Dermis microvascular lymphatic vessel endothelial cell (primary cell): ENCODE data around the gene TMEM161B. TPM values are rescaled to one million over a fixed set of nuclear protein-coding genes. Genes with fewer than 3 reads are reported as not detected.
A peak's percentile ranks its signal among the peaks of the same experiment; 100 is the strongest.
"Not testable (repeated sequence)": the region's sequence is repeated elsewhere in the genome, so short reads cannot be mapped to it uniquely, and the experiment has no call there.

ENCODE experiments used
- DNase-seq, 2 donors: peaks; one replicate each; pipeline versions ENCODE4 v3.0.0 to v3.0.0-alpha.2; 2010; ENCODE audit warnings: low read depth in 2 of 2
- total RNA-seq: library from RNA; depleted of rRNA; stranded (reverse); fragments of >200 nt; gene quantifications from 2 replicates; pipeline ENCODE4 v1.2.1, GENCODE V29; 2014

The TMEM161B gene
- total RNA-seq, result 6.4 and 7.6 TPM in 2 replicates

DNA sequence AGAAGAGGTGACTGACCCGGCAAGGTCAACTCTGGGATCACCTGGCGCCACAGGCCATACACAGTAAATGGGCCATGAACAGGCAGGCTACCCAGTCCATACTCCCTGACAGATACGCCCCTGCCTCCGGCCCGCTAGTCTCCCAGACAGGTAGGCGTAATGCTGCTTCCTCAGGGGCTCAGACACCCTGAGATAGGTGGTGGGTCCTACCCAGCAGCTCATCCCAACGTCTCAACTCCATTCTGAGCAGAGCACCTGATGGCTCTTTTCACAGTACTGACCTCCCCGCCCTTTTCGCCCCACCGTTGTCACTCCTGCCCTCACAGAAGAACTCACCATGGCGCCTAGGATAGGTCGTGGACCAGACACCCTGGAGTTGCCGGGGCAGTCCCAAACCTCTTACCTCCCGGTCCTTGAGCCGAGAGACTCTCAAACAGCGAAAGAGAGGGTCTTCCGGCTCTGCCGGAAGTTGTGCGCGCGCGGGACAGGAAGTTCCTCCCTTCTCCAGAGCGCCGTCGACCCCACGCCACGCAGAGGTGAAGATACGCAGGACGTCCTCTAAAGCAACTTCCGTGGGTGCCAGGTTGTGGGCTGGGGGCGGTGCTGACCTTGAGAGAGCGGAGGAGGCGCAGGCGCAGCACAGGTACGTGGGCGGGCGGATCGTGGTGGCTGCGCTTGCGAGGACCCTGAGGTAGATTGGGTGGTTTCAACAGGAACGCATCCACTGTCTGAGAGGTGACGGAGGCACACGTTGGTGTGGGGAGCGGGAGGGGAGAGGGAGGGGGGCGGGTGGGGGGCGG, at the start of gene TMEM161B:
Gene TMEM161B, minus strand, starts transcription at position 461 of the 800 bp plus-strand sequence. Its CDS starts 122 bp downstream, at position 339.
- peak; percentile 66 to 92 for DNase-seq

DNA sequence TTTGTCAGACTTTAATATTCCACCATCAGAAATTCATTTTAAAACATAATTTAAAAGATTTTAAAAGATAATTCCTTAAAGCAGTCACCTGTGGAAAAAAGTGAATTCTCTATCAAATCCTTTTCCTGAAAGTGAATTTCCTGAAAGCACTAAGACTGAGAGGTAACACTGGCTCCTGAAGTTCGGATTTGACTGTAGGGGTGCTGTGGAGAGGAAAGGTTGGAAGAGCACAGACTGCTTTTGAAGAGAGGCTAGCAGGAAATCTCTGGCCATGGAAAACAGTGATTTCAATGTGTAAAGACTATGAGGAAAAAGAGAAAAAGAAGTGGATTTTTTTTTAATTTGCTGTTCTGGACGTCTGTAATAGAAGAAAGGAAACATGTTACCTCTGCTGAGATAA, 35.7 kb upstream of the TMEM161B start:
- no peak for DNase-seq

DNA sequence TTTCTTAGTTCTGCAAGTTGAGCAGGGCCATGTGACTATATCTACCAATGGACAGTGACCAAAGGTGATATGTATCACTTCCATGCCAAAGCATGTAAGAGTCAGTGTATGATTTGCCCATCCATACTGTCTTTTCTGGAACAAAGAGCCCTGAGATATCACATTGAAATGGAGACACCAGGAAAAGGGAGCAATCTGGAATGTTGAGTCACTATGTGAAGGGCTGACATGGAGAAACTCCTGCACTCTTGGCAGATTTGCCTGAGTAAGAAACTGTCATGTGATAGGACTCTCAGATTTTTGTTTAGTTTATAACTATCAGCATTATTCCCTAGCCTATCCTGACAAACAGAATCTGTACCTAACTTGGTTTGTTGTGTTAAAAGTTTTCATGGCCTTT, 29.8 kb upstream of the TMEM161B start:
- no peak for DNase-seq

DNA sequence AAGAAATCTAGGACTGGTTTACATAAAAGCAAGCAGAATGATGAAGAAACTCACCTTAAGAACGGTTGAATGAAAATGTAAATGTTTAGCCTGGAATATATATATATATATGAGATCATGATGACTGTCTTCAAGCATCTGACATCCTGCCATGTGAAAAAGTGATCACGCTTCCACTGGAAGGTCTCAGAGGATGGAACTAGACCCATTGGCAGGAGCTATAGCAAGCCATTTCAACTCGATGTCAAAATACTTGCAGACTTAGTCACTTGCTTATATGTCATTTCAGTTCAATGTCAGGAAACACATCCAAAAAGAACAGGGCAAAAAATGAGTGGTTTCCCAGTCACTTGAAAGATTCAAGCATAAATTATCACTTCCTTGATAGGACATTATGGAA, 22.2 kb upstream of the TMEM161B start:
- peak in 1 of 2 donors; percentile 19 for DNase-seq

DNA sequence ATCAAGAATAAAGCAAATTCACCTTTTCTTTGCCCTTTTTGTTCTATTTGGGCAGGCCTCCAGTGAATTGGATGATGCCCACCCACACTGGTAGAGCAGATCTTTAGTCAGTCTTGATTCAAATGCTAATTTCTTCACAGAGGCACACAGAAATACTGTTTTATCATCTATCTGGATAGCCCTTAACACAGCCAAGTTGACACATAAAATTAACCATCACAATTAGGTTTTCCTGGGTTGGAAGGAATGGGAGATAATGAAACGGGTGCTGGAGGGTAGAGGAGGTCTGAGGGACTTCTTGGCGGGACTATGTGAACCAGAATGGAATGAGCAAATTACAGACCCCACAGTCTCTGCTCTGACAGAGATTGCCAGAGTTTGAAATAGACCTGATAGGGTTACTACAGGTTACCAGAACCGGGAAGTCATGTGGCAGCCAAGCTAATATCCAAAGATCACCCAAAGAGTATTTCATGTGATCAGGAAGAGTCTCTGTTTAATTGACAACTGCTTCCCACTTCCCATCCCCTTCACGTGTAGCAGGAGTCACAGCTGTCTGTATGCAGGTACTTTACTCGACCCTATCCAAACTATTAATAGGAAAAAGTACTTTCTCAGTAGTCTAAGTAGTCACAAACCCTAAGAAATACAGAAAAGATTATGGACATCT, 20.0 kb upstream of the TMEM161B start:
- DNase-seq, result no peak

DNA sequence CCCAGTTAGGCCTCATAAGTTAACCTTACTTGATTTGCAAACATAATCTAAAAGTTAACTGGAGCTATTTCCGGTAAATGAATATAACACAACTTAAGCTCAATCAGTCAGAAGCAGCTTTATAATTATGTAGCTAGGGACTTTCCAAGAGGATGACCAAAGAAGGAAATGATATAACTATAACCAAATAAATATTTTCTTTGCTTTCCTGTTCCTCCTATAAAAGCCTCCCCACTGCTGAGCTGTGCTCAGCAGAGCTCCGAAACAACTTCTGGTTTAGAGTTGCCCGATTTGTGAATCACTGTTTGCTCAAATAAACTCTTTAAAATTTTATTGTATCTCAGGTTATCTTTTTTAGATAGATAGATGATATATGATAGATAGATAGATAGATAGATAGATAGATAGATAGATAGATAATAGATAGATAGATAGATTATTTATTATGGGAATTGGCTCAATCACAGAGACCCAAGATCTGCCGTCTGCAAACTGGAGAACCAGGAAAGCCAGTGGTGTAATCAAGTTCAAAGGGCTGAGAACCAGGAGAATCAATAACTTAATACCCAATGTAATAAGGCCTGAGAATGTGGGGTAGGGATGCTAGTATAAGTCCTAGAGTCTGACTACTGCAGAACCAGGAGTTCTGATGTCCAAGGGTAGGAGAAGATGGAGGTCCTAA, 19.3 kb upstream of the TMEM161B start:
- peak; percentile 20 to 46 for DNase-seq

DNA sequence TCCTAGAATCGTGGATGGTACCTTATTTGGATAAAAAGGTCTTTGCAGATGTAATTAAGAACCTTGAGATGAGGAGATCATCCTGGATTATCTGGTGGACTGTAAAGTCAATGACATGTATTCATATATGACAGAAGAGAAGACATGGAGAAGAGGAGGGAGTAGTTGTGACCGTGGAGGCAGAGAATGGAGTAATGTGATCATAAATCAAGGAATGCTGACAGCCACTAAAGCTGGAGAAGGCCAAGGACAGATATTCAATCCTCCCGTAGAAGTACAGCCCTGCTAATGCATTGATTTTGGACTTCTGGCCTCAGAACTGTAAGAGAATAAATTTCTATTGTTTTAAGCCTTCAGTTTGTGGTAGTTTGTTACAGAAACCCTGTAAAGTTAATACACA, 18.7 kb upstream of the TMEM161B start:
- DNase-seq, result no peak

DNA sequence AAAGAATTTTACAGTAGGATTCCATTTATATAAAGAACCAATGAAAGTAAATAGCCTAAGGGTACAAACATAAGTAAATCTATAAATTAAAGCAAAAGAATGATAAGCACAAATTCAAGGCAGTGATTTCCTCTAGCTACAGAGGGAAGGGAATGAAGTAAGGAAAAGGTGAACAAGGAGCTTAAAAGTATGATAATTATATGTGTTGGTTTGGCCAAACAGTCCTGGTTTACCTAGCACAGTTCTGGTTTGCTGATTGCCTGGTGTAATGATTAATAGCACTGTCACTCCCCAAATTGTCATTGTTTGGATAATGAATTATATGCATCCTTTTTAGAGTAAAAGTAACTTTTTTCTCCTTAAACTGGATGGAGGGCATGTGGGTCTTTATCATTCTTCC, 15.0 kb upstream of the TMEM161B start:
- no peak for DNase-seq

DNA sequence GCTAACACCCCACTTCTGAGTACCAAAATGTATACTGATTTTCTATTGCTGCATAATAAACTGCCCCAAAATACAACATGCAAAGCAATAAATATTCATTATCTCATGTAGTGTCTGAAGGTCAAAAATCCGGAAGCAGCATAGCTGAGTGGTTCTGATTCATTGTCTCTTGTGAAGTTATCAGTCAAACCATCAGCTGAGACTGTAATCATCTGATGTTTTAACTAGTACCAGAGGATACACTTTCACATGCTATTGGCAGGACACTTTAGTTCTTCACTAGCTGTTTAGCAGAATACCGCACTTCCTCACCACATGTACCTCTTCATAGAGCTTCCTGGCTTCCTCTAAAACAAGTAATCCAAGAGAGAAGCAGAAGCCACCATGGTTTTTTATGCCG, 12.7 kb upstream of the TMEM161B start:
- peak in 1 of 2 donors; percentile 11 for DNase-seq

DNA sequence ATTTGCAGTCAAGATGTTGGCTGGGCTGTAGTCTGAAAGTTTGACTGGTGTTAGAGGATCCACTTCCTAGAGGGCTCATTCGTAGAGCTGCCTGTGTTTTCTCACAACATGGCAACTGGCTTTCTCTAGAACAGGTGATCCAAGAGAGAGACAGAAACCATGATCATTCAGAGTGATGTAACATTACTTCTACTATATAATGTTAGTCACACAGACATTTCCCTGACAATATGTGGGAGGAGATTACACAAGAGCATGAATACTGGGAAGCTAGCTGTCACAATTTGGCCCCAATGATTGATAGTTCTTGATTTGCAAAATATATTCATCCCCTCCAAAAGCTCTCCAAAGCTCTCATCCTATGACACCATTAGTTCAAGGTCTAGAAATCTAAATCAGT, 10.9 kb upstream of the TMEM161B start:
- DNase-seq, result no peak

DNA sequence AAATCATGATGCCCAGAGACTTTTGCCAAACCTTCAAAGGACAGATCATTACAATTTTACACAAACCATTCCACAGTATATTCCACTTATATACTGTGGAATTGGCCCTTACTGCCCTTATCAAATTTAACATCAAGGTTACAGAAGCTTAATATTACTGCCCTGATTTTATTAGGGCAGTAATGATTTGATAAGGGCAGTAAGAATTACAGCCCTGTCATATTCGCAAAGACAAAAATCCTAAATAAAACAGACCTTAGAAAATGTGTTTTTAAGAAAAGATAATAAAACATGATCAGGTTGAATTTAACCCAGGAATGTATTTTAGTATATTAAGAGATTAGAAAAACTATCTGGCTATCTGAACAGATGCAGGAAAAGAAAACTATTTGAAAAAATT, 7.7 kb upstream of the TMEM161B start:
- DNase-seq, result no peak

DNA sequence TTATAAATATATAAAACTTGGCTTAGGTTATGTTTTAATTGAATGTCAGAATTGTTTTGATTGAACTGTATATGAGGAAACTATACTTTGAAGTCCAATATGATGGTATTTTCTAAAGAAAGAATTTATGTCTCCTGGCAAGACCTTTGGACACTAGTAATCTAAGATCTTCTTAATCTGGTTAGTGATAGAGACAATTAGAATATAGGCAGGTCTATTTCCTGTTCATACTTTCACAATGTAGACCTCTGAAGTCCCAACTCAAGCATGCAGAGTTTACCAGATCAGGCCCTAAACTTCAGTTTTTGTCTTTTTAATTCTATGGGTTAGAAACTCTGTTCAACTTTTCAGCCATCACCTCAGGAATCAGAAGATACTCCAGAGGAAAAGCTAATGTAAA, 6.9 kb upstream of the TMEM161B start:
- DNase-seq, result no peak

DNA sequence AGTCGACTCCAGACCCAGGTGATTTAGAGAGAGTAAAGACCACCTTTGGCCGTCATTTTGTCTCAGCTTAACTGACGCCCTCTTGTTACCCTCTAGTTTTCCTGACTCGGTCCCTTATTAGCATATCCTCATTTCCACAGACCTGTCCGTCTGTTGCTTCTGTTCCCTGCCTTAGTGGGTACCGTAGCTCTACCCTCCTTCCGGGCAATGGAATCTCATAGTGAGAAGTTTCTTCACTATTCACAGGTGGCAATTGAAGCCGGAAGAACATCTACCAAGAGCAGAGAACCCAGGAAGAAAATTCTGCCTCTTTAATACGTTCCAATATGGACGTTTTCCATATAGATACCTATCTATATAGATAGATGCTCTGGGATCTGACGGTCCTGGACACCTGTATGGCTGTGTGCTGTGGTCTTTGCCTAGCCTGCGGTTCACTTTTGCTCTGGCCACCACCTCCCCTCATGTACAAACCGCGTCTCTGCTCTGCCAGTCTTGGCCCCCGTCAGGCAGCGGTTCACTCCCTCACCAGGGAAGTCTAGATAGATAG, 652 bp upstream of the TMEM161B start:
- DNase-seq, result peak in 1 of 2 donors; percentile 19

DNA sequence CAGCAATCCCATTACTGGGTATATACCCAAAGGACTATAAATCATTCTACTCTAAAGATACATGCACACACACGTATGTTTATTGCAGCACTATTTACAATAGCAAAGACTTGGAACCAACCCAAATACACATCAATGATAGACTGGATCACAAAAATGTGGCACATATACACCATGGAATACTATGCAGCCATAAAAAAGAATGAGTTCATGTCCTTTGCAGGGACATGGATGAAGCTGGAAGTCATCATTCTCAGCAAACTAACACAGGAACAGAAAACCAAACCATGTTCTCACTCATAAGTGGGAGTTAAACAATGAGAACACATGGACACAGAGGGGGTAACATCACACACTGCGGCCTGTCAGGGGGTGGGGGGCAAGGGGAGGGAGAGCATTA, 4.1 kb downstream of the TMEM161B start:
- not testable (repeated sequence) for DNase-seq

DNA sequence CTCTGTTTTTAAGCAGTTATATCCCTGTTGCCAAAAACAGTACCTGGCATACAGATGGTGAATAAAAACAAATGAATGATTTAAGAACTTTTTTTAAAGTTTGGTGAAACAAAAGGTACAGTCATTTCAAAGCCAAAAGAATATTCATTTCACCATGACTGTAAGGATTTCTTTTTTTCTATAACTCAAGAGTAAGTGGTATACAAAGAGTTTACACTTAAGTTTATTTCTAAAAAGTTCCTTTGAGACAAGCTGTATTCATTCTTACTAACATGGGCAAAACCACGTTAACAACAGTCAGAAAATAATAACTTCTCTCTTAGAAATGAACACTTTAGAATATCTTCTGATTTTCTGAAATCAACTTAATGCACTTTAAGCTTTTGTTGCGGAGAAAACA, 5.3 kb downstream of the TMEM161B start:
- no peak for DNase-seq

DNA sequence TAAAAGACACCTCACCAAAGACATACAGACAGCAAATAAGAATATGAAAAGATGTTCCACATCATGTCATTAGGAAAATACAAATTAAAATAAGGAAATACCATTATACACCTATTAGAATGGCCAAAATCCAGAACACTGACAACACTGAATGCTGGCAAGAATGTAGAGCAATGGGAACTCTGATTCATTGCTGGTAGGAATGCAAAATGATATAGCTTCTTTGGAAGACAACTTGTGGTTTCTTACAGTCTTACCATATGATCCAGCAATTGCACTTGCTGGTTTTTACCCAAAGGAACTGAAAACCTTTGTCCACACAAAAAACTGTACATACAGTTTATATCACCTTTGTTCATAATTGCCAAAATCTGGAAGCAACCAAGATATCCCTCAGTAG, 6.5 kb downstream of the TMEM161B start:
- DNase-seq, result no peak

DNA sequence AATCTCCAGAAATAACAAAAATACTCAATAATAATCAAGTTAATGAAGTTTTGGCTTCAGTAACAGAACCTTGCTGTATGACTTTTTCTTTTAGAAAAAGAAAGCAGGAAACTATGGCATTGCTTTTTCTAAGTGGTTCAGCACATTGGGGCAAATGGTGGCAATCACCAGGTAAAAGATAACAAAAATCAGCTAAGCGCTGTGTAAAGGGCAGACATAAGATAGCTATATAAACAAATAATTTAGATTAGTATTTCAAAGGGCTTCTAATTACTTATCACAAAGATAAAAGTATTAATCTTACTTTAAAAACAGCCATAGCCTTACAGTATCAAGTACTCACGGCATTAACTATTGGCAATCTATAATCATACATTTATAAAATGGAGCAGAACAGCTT, 10.0 kb downstream of the TMEM161B start:
- DNase-seq, result no peak

DNA sequence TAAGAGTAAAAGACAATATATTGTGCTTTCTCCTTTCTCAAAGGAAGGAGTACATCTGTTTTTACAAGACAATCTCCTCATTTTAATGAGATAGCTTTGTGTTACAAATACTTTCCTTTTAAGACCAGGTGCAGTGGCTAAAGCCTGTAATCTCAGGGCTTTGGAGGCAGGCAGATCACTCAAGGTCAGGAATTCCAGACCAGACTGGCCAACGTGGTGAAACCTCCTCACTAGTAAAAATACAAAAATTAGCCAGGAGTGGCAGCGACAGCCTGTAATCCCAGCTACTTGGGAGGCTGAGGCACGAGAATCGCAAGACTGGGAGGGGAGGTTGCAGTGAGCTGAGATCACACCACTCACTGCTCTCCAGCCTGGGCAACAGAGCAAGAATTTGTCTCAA, 11.8 kb downstream of the TMEM161B start:
- DNase-seq, result no peak

DNA sequence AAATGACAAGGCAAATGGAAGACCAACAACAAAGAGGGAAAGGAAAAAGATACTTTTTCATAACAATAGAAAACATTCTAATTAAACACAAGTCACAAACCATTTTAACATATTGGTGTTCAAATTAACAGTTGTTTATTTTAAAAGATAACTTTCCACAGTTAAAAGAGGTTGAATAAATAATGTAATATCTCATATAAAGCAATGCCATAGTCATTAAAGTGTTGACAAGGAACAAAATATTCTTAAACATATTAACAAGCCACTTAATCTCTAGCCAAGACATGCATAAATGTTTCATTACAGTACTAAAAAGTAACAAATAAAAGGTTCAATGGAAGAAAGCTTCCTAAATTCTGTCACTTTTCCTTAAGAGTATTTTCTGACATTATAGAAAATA, 12.6 kb downstream of the TMEM161B start:
- no peak for DNase-seq

DNA sequence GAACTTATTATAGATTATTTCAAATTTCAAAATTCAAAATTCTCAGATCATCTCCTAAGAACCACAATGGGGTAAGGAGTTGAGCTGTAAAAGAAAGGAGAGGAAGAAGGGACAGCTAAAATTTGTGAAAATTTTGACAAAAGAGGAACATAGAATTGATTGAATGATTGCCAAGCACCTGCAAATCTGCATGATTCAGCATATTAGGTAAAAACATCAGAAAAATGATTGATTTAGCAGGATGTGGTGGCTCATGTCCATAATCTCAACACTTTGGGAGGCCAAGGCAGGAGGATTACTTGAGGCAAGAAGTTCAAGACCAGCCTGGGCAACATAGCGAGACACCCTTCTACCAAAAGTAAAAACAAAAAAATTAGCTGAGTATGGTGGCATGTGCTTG, 14.3 kb downstream of the TMEM161B start:
- no peak for DNase-seq

DNA sequence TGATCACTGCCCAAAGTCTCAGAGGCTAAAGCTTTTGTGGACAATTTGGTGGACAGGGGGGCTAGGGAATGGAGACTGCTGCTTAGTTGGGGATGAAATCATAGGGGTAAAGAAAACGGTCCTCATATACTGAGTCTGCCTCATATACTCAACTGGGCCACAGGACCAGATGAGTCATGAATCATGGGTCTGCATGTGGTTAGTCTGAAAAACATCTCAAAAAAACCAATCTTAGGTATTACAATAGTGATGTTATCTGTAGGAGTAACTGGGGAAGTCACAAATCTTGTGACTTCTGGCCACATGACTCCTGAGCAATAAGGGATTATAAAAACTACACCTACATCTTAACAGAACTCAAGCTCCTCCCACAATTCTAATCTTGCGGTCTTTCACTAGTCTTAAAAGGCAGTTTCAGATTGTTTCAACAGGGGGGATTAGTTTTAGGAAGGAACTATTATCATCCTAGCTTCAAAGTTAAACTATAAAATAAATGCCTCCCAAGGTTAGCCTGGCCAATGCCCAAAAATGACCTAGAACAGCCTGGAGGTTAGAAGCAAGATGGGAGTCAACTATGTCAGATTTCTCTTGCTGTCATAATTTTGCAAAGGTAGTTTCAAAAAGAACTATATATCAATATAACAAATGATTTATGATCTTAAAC, 17.5 kb downstream of the TMEM161B start:
- peak in 1 of 2 donors; percentile 1 for DNase-seq

DNA sequence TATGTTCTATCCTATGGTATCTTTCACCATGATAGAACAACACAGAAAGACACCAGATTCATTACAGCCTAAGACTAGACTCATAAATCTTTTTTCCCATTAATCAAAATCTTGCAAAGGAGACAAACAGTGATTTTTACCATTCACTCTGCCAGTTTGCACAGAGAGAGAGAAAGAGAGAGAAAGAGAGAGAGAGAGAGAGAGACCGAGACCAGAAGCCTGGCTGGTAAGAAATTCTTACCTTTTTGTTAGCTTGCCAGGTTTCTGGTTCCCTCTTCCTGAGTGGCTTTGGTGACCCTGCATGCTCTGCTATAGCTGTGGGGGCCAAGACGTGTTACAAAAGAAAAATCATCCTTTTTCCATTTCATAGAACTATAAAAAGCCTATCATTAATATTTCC, 18.6 kb downstream of the TMEM161B start:
- DNase-seq, result no peak
